SK-N-SH (cell line): Measurements from ENCODE around the gene PCNX3. TPM values are rescaled to one million over a fixed set of nuclear protein-coding genes. Genes with fewer than 3 reads are reported as not detected.

ENCODE experiments used
- CTCF ChIA-PET: fragments of 300-600, 350-600 bp; formaldehyde crosslinking; extraction: SDS; loops from one replicate; lab custom pipeline; 2021; lab: Yijun Ruan, JAX
- POLR2A ChIA-PET: fragments of 350-600 bp; sonication (Branson Sonifier 250); formaldehyde crosslinking; extraction: SDS; loops from one replicate; lab custom pipeline; 2020; ENCODE audit warnings: antibody characterized with exemption, inconsistent platforms; lab: Yijun Ruan, JAX
- DNase-seq: peaks from one replicate; pipeline ENCODE4 v3.0.0; 2012
- H2AFZ ChIP-seq: fragments of 200-600 bp; sonication (generic); 2 replicates; pipeline ENCODE4 v1.8.1; 2016; ENCODE audit warnings: antibody characterized with exemption, mild to moderate bottlenecking, low read depth
- H3F3A ChIP-seq: fragments of 200-600 bp; sonication (generic); replicated peaks from 2 replicates; pipeline ENCODE3; 2016; ENCODE audit warnings: antibody characterized with exemption, mild to moderate bottlenecking; ENCODE audit not compliant: insufficient read depth
- H3K27ac ChIP-seq, 2 experiments: fragments of 200-500 bp in 1 of 2; fragments of 200-600 bp in 1 of 2; sonication (Bioruptor generic) in 1 of 2; sonication (generic), shearing (Covaris generic) in 1 of 2; 2 replicates each; pipeline versions ENCODE4 v1.5.1 to v1.6.1; 2014 to 2016; ENCODE audit warnings: low read depth in 2 of 2, inconsistent platforms in 1 of 2, low read length in 1 of 2, mild to moderate bottlenecking in 1 of 2, mixed read lengths in 1 of 2
- H3K27me3 ChIP-seq: fragments of 200-600 bp; sonication (generic), shearing (Covaris generic); 2 replicates; pipeline ENCODE4 v1.6.1; 2016; ENCODE audit warnings: mixed run types; ENCODE audit not compliant: insufficient read depth
- H3K36me3 ChIP-seq, 2 experiments: fragments of 200-500 bp in 1 of 2; fragments of 200-600 bp in 1 of 2; sonication (Bioruptor generic) in 1 of 2; sonication (generic) in 1 of 2; replicated peaks in 1 of 2; 2 replicates each; pipeline versions ENCODE3 to v1.5.1; 2014 to 2016; ENCODE audit warnings: low read length in 1 of 2, mild to moderate bottlenecking in 1 of 2; ENCODE audit not compliant: insufficient read depth in 2 of 2, control insufficient read depth in 1 of 2
- H3K4me1 ChIP-seq, 2 experiments: fragments of 200-500 bp in 1 of 2; fragments of 200-600 bp in 1 of 2; sonication (Bioruptor generic) in 1 of 2; sonication (generic), shearing (Covaris generic) in 1 of 2; 2 replicates each; pipeline versions ENCODE4 v1.5.1 to v1.6.1; 2014 to 2016; ENCODE audit warnings: low read depth in 1 of 2, low read length in 1 of 2, mixed run types in 1 of 2; ENCODE audit not compliant: insufficient read depth in 2 of 2, control insufficient read depth in 1 of 2
- H3K4me2 ChIP-seq: fragments of 200-600 bp; sonication (generic), shearing (Covaris generic); 2 replicates; pipeline ENCODE4 v1.6.1; 2017; ENCODE audit warnings: mixed run types
- H3K4me3 ChIP-seq, 2 experiments: fragments of 200-500 bp in 1 of 2; fragments of 200-600 bp in 1 of 2; sonication (Bioruptor generic) in 1 of 2; sonication (generic), shearing (Covaris generic) in 1 of 2; 2 replicates each; pipeline versions ENCODE4 v1.5.1 to v1.8.1; 2014 to 2016; ENCODE audit warnings: low read depth in 2 of 2, inconsistent platforms in 1 of 2, low read length in 1 of 2, mild to moderate bottlenecking in 1 of 2, mixed read lengths in 1 of 2, moderate library complexity in 1 of 2
- H3K79me2 ChIP-seq: fragments of 200-600 bp; sonication (generic); 2 replicates; pipeline ENCODE4 v1.8.1; 2017; ENCODE audit warnings: mild to moderate bottlenecking; ENCODE audit not compliant: insufficient read depth
- H3K9ac ChIP-seq: fragments of 200-600 bp; sonication (generic); 2 replicates; pipeline ENCODE4 v1.6.1; 2017; ENCODE audit warnings: mixed run types
- H3K9me2 ChIP-seq: fragments of 200-600 bp; sonication (generic); 2 replicates; pipeline ENCODE4 v1.6.1; 2017; ENCODE audit warnings: mixed run types
- H3K9me3 ChIP-seq: fragments of 200-600 bp; sonication (generic); 2 replicates; pipeline ENCODE4 v1.6.1; 2017; ENCODE audit warnings: mixed run types, mild to moderate bottlenecking, moderate library complexity
- H4K20me1 ChIP-seq: fragments of 200-600 bp; sonication (generic); 2 replicates; pipeline ENCODE4 v1.6.1; 2017; ENCODE audit warnings: mild to moderate bottlenecking, mixed run types; ENCODE audit not compliant: insufficient read depth
- CHD2 ChIP-seq: fragments of 150-350 bp; IDR thresholded peaks from 2 replicates; pipeline ENCODE4 v1.6.1; 2018; ENCODE audit warnings: low read length; ENCODE audit not compliant: partially characterized antibody
- CTCF ChIP-seq: fragments of 200-600 bp; sonication (generic); IDR thresholded peaks from 2 replicates; pipeline ENCODE4 v1.6.1; 2017; ENCODE audit warnings: antibody characterized with exemption, mild to moderate bottlenecking, moderate library complexity
- FOSL2 ChIP-seq: IDR thresholded peaks from 2 replicates; pipeline ENCODE4 v1.4.0; 2012; ENCODE audit warnings: low read depth, mild to moderate bottlenecking, moderate library complexity, borderline replicate concordance
- FOXM1 ChIP-seq: IDR thresholded peaks from 2 replicates; pipeline ENCODE4 v1.4.0; 2012; ENCODE audit warnings: low read depth, mild to moderate bottlenecking
- GABPA ChIP-seq: IDR thresholded peaks from 2 replicates; pipeline ENCODE4 v1.4.0; 2012; ENCODE audit warnings: low read depth, mild to moderate bottlenecking
- MEF2A ChIP-seq: IDR thresholded peaks from 2 replicates; pipeline ENCODE4 v1.4.0; 2012; ENCODE audit warnings: low read depth, borderline replicate concordance
- MXI1 ChIP-seq: IDR thresholded peaks from 2 replicates; pipeline ENCODE4 v1.6.1; 2012; ENCODE audit warnings: mild to moderate bottlenecking, low read depth, low read length, improper control_type of control experiment
- NFIC ChIP-seq: IDR thresholded peaks from 2 replicates; pipeline ENCODE4 v1.4.0; 2012; ENCODE audit warnings: borderline replicate concordance
- NRF1 ChIP-seq: IDR thresholded peaks from 2 replicates; pipeline ENCODE4 v1.6.1; 2012; ENCODE audit warnings: low read depth, mild to moderate bottlenecking, low read length
- PBX3 ChIP-seq: IDR thresholded peaks from 2 replicates; pipeline ENCODE4; 2012
- RAD21 ChIP-seq: IDR thresholded peaks from 2 replicates; pipeline ENCODE4 v1.6.1; 2012; ENCODE audit warnings: mild to moderate bottlenecking, low read length
- RCOR1 ChIP-seq: fragments of 150-350 bp; IDR thresholded peaks from 2 replicates; pipeline ENCODE4 v1.6.1; 2017; ENCODE audit warnings: antibody characterized with exemption, low read length
- REST ChIP-seq: IDR thresholded peaks from 2 replicates; pipeline ENCODE4 v1.6.1; 2012; ENCODE audit warnings: mild to moderate bottlenecking, low read depth, low read length, moderate library complexity
- RXRA ChIP-seq: IDR thresholded peaks from 2 replicates; pipeline ENCODE4 v1.4.0; 2012; ENCODE audit warnings: low read depth, mild to moderate bottlenecking, borderline replicate concordance
- TAF1 ChIP-seq: IDR thresholded peaks from 2 replicates; pipeline ENCODE4 v1.6.1; 2012; ENCODE audit warnings: low read depth, mild to moderate bottlenecking, low read length, moderate library complexity, borderline replicate concordance
- TEAD4 ChIP-seq: IDR thresholded peaks from 2 replicates; pipeline ENCODE4 v1.4.0; 2012; ENCODE audit warnings: mild to moderate bottlenecking, borderline replicate concordance; ENCODE audit not compliant: insufficient read depth
- USF2 ChIP-seq: fragments of 150-350 bp; IDR thresholded peaks from 2 replicates; pipeline ENCODE4 v1.6.1; 2017; ENCODE audit warnings: antibody characterized with exemption, low read length, low read depth, borderline replicate concordance
- YY1 ChIP-seq: IDR thresholded peaks from 2 replicates; pipeline ENCODE4 v1.4.0; 2012; ENCODE audit warnings: low read depth, mild to moderate bottlenecking
- WGBS: methylation state at CpG from one replicate; pipeline ENCODE4 v1.1.6; 2017; ENCODE audit warnings: low lambda C conversion rate; 5-methylcytosine and 5-hydroxymethylcytosine counted together
- polyA plus RNA-seq, 3 experiments: library from polyadenylated mRNA; depleted of rRNA; stranded (reverse); fragments of >200 nt; gene quantifications; 2 replicates each; pipeline ENCODE4 v1.2.3, GENCODE V29; 2012

Gene PCNX3
- polyA plus RNA-seq, 1 of the 3 experiments (the other 2 are of a cell fraction) = 33.7 TPM

- TF ChIP-seq TAF1 (no peak), RCOR1 (no peak), PBX3 (no peak)
Measured at GRCh38 chr11:65573391-65574079, 42.0 kb upstream of the PCNX3 start (continued).

- H3K36me3 ChIP-seq = peaks cover 12 to 13% of the 10 kb centered on the region in 2 experiments
- H3K9me2 ChIP-seq = no peaks in the 10 kb centered on the region
- peaks cover 25% of the 10 kb centered on the region for H4K20me1 ChIP-seq
- H3K4me2 ChIP-seq = peak overlapping the region; percentile 83
- H3K4me3 ChIP-seq = peak overlapping the region; percentile 76 to 99
- no peaks in the 10 kb centered on the region for H3K27me3 ChIP-seq
- ChIA-PET POLR2A (no interaction called here), CTCF (interaction anchor here (1.2 to 13.6 kb wide), 11 partner anchors 8 to 65 kb away, joined by 3 to 295 read pairs (median 7); partner anchors contain the start of genes KCNK7, LTBP3, MAP3K11 and SIPA1)
- no peaks in the 10 kb centered on the region for H3K9me3 ChIP-seq
- peaks cover 45 to 55% of the 10 kb centered on the region in 2 experiments; a peak in 3 of 4 replicates for H3K4me1 ChIP-seq
- 0% methylated on average over 3 of the region's 67 CpGs for WGBS
- H2AFZ ChIP-seq = no peak overlapping the region
- H3K27ac ChIP-seq = peak overlapping the region; percentile 56 to 58
- H3F3A ChIP-seq = peaks cover 42% of the 10 kb centered on the region
- H3K79me2 ChIP-seq = peaks cover 63% of the 10 kb centered on the region
- H3K9ac ChIP-seq = peak overlapping the region; percentile 66; the same call in 1 of the 2 replicates
- DNase-seq = peak; percentile 98
- no peak for TF ChIP-seq NRF1
- TF ChIP-seq PBX3 = no peak
- no peak for TF ChIP-seq CHD2
- TF ChIP-seq REST = no peak
- TF ChIP-seq FOXM1 = no peak
- no peak for TF ChIP-seq MEF2A
- TF ChIP-seq RXRA = no peak; the same call in 1 of the 2 replicates
- no peak for TF ChIP-seq NFIC
- TF ChIP-seq TEAD4 = no peak
- peak; percentile 26; the same call in 1 of the 2 replicates for TF ChIP-seq RAD21
- peak; percentile 59 for TF ChIP-seq CTCF
- no peak for TF ChIP-seq MXI1
- TF ChIP-seq FOSL2 = no peak
- no peak for TF ChIP-seq TAF1
- no peak for TF ChIP-seq YY1
- no peak for TF ChIP-seq GABPA
- TF ChIP-seq USF2 = no peak
Measured at GRCh38 chr11:65574109-65574810, 41.3 kb upstream of the PCNX3 start.
